ENCODE data around the gene RBL1.
"Not testable (repeated sequence)": the region's sequence is repeated elsewhere in the genome, so short reads cannot be mapped to it uniquely, and the experiment has no call there.

The RBL1 gene

DNA sequence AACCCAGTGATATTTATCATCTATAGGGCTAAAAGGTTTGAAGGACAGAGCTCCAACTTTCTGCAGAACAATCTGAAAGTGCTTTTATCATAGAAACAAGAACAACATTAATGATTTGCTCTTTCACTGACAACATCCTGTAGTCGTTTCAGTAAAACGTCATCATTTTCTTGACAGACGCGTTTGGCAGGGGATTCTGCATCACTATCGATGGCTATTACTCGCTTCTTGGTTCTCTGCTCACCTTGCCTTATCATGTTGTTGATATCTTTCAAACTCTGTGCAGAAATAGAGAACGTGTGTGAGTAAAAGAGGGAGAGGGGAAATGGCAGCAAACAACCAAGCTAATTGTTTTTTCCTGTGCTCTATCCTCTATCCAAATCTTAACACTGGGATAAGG lies 97.1 kb downstream of the RBL1 start:
- in situ Hi-C loops (cut with HindIII; ENCODE audit: low sequenced_read_pairs), result no loop called here

DNA sequence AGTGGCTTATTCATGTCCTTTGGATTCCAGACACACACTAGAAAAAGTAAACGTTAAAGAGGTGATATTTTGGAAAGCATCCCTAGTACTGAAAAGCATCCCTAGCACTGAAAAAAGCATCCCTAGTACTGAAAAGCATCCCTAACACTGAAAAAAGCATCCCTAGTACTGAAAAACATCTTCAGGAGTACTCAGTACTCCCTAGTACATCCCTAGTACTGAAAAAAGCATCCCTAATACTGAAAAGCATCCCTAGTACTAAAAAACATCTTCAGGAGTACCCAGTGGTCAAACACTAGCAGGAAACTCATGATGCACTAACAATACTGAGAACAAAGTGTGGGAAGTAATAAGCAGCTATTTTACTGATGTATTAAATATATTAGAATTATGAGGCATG lies 98.7 kb downstream of the RBL1 start:
- in situ Hi-C loops (cut with HindIII; ENCODE audit: low sequenced_read_pairs), result no loop called here

DNA sequence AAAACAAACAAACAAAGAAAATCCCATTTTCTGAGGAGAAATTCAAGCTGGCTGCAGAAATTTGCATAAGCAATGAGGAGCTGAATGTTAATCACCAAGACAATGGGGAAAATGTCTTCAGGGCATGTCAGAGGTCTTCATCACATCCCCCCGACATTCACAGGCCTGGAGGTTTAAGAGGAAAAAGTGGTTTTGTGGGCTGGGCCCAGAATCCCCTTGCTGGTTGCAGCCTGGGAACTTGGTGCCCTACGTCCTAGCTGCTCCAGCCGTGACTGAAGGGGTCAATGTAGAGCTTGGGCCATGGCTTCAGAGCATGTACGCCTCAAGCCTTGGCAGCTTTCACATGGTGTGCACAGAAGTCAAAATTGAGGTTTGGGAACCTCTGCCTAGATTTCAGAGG lies 101.6 kb downstream of the RBL1 start:
- in situ Hi-C loops (cut with HindIII; ENCODE audit: low sequenced_read_pairs), result not testable (repeated sequence)

- in situ Hi-C loops (cut with HindIII; ENCODE audit: low sequenced_read_pairs), result no loop called here
These were observed 102.9 kb downstream of the RBL1 start for GRCh38 chr20:36992802-36993334.

DNA sequence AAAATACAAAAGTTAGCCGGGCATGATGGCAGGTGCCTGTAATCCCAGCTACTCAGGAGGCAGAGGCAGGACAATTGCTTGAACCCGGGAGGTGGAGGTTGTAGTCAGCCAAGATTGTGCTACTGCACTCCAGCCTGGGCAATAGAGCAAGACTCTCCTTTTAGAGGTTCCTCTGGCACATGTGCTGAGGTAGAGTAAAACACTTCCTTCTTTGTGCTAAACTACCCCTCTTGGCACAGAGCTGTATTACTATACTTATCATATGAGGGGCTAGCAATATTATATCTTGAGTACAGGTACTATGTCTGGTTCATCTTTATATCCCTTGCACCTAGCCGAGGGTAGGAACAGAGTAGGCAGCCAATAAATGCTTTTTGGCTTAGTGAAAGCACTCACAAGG lies 104.1 kb downstream of the RBL1 start:
- in situ Hi-C loops (cut with HindIII; ENCODE audit: low sequenced_read_pairs), result no loop called here

- in situ Hi-C loops (cut with HindIII; ENCODE audit: low sequenced_read_pairs), result no loop called here
These were observed 106.0 kb downstream of the RBL1 start for GRCh38 chr20:36989797-36990196.

DNA sequence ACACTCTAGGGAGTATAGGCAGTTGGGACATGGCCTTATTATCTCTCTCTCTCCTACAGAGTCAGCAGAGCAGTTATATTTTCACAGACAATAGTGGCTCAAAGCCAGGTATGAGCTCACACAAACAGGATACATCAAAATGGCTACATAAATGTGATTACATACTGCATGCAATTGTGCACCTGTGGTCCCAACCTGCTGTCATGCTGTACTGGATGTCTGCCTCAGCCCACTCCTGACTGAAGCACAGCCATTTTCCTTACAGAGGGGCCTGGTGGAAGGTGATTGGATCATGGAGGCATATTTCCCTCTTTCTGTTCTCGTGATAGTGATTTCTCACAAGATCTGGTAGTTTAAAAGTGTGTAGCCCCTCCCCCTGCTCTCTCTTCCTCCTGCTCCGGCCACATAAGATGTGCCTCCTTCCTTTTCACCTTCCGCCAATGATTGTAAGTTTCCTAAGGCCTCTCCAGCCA lies 107.3 kb downstream of the RBL1 start:
- in situ Hi-C loops (cut with HindIII; ENCODE audit: low sequenced_read_pairs), result no loop called here

DNA sequence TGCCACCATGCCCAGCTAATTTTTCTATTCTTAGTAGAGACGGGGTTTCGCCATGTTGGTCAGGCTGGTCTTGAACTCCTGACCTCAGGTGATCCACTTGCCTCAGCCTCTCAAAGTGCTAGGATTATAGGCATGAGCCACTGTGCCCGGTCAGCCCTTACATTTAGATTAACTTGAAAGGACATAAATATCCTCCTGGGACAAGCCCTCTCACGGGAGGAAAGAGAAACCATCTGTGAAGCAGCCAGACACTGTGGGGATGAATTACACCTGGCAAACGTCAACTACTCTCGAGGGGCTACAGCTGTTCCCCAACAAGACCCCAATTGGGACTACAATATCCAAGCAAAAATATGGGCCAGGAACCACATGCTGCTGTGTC lies 111.5 kb downstream of the RBL1 start:
- in situ Hi-C loops (cut with HindIII; ENCODE audit: low sequenced_read_pairs), result no loop called here

DNA sequence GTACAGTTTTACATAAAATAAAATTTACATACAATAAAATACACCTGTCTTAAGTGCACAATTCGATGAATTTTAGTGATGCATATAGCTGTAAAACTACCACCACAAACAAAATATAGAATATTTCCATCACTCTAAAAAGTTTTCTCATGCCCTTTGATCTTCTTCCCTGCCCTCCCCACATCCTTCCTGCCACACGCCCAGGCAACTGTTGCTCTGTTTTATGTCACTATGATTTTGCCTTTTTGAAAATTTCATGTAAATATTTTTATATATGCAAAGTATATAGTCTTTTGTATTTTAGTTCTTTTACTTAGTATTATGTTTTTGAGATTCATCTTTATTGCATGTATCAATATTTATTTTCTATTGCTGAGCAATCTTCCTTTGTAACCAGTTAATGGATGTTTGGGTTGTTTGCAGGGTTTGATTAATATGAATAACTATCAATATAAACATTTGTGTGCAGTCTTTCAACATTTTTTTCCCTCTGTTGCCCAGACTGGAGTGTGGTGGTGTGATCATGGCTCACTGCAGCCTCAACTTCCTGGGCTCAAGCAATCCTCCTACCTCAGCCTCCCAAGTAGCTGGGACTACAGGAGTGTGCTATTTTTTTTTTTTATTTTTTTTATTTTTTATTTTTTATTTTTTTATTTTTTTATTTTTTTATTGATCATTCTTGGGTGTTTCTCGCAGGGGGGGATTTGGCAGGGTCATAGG lies 120.5 kb downstream of the RBL1 start:
- in situ Hi-C loops (cut with HindIII; ENCODE audit: low sequenced_read_pairs), result no loop called here

DNA sequence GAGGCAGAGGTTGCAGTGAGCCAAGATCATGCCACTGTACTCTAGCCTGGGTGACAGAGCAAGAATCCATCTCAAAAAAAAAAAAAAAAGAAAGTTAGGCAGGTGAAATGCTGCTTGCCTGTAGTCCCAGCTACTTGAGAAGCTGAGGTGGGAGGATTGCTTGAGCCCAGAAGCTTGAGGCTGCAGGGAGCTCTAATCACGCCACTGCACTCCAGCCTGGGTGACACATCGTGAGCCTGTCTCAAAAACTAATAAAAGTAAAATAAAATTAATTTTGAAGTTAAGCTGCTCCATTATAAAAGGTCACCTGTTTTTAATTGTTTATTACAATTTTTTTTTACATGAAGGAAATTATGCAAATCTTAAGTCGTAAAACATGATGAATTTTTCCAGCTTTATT lies 121.1 kb downstream of the RBL1 start:
- in situ Hi-C loops (cut with HindIII; ENCODE audit: low sequenced_read_pairs), result no loop called here

DNA sequence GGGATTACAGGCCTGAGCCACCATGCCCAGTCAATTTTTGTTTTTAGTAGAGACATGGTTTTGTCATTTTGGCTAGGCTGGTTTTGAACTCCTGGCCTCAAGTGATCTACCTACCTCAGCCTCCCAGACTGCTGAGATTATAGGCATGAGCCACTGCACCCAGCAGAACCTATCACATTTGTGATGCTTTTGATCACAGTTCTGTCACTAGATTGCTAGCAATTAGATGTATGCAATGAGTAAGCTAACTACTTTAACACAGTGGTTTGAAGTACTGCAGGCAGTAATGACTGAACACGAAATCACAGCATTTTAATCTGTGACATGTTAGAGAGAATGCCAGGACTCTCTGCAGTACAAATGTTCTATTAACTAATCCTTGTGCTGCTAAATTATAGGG lies 124.7 kb downstream of the RBL1 start:
- in situ Hi-C loops (cut with HindIII; ENCODE audit: low sequenced_read_pairs), result no loop called here

DNA sequence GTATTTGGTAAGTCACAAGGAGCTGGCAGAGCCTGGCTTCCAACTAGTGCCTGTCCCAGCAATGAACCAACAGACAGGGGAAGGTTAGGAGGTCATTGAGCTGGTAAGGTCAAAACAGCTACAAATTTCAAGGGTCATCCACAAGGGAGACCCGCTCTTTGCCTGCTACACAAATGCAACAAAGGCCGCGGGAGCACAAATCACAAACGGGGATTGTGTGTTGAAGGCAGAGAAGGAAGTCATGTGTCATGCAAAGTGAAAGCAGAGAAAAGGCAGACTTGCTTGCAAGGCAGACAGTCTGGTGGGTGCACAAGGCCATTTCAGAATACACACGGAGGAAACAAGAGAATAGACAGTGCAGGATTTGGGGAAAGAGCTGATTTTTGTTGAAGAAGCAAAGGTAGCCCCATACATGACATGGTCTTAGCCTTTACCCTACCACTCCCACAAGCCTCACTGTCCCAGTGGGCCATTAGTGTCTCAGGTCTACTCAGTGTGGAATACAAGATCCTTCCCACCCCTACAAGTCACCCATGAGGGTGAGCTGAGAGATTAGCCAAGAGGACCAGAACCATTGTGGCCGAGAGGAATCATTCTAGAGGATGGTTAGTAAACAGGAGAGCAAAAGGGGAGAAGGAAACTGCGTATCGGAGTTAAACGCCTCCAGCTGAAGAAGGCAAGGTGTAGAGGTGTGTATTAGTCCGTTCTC lies 126.2 kb downstream of the RBL1 start:
- in situ Hi-C loops (cut with HindIII; ENCODE audit: low sequenced_read_pairs), result no loop called here

DNA sequence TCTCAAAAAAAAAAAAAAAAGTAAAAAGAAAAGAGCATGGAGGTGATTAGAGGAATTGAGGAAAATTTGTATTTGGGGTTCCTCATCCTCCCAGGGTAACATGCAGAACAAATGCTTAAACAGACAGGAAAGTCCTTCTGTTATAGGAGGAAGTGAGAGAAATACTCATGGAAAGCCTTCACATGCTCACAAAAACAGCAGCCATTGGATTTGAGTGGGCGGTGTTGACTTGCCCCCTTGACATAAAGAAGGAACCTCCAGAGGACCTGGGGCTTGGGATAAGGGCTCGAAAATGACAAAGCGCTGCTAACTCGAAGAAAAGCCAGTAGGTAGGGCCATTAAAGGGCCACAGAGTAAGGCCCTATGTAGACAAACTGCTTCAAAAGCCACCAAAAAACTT lies 126.7 kb downstream of the RBL1 start:
- in situ Hi-C loops (cut with HindIII; ENCODE audit: low sequenced_read_pairs), result no loop called here

DNA sequence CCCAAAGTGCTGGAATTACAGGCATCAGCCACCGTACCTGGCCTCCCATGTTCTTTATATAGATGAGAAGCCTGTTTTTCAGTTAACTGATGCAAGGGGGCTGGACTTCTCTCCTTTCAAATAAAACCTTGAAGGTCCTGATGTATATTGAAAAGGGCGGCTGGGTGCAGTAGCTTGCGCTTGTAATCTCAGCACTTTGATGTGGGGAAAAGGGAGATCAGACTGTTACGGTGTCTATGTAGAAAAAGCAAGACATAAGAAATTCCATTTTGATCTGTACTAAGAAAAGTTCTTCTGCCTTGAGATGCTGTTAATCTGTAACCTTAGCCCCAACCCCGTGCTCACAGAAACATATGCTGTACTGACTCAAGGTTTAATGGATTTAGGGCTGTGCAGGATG lies 128.2 kb downstream of the RBL1 start:
- in situ Hi-C loops (cut with HindIII; ENCODE audit: low sequenced_read_pairs), result no loop called here

GRCh38 chr20:36966965-36967364 lies 128.8 kb downstream of the RBL1 start:
- in situ Hi-C loops (cut with HindIII; ENCODE audit: low sequenced_read_pairs), result not testable (repeated sequence)

DNA sequence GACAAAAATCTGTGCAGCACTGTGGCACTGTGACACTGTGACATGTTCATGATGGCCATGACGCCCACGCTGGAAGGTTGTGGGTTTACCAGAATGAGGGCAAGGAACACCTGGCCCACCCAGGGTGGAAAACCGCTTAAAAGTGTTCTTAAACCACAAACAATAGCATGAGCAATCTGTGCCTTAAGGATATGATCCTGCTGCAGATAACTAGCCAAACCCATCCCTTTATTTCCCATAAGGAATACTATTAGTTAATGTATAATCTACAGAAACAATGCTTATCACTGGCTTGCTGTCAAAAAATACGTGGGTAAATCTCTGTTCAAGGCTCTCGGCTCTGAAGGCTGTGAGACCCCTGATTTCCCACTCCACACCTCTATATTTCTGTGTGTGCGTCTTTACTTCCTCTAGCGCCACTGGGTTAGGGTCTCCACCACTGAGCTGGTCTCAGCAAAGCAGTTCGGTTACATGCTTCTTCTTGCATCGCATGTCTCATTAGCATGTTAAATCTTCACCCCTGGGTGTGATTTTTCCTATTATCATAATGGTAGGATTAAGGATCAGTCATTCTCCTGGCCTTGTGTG lies 133.3 kb downstream of the RBL1 start:
- in situ Hi-C loops (cut with HindIII; ENCODE audit: low sequenced_read_pairs), result not testable (repeated sequence)

GRCh38 chr20:36959242-36959641 lies 136.6 kb downstream of the RBL1 start:
- in situ Hi-C loops (cut with HindIII; ENCODE audit: low sequenced_read_pairs), result no loop called here

DNA sequence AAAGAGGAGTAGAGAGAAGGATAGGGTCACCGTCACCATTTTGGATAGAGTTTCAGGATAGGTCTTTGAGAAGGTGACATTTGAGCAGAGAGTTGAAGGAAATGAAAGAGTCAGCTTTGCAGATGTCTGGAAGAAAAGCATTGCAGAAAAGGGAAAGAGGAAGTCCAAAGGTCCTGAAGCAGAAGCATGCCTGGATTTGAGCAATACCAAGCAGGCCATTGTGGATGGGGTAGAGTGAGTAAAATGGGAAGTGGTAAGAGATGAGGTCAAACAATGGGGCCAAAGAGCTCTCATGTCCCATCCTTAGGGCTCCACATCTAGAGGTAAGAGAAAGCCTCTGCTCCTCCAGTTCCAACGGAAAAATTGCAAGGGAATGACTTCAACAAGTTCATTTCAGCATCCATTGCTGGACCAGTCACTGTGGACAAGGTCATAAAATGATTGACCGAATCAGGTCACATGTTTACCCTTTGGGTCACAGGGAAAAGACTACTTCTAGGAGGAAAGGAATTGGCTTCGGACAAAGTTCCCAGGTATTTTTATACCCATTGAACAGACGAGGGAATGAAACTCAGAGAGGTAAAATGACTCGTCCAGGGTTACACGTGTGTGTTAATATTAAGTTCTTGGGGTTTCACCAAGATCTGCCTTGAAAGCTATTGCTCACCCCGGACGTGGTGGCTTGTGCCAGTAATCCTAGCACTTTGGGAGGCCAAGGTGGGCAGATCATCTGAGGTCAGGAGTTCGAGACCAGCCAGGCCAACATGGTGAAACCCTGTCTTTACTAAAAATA lies 137.7 kb downstream of the RBL1 start:
- in situ Hi-C loops (cut with HindIII; ENCODE audit: low sequenced_read_pairs), result no loop called here

DNA sequence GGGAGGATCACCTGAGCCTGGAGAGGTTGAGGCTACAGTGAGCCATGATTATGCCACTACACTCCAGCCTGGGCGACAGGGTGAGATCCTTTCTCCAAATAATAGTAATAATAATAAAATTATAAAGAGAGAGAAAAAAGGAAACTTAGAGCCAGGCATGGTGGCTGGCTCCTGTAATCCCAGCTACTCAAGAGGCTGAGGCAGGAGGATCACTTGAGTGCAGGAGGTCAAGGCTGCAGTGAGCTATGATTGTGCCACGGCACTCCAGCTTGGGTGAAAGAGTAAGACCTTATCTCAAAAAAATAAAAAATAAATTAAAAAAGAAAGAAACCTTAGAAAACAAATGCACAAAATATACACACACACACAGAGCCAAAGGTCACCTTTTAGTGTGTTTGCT lies 139.1 kb downstream of the RBL1 start:
- in situ Hi-C loops (cut with HindIII; ENCODE audit: low sequenced_read_pairs), result no loop called here

DNA sequence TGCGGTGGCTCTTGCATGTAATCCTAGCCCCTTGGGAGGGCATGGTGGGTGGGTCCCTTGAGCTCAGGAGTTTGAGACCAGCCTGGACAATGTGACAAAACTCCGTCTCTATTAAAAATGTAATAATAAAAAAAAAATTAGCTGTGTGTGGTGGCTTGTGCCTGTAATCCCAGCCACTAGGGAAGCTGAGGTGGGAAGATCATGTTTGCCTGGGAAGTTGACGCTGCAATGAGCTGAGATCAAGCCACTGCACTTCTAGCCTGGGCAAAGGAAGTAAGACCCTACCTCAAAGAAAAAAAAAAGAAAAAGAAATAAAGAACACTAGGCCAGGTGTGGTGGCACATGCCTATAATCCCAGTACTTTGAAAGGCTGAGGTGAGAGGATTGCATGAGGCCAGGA lies 139.8 kb downstream of the RBL1 start:
- in situ Hi-C loops (cut with HindIII; ENCODE audit: low sequenced_read_pairs), result no loop called here
